HepG2 (cell line): ENCODE data around the gene SLC7A4. TPM values are rescaled to one million over a fixed set of nuclear protein-coding genes. Genes with fewer than 3 reads are reported as not detected.
A peak's percentile ranks its signal among the peaks of the same experiment; 100 is the strongest.

Experiments
- ATF2 ChIP-seq: sonication (generic); formaldehyde crosslinking; IDR thresholded peaks from 2 replicates; pipeline ENCODE4 v1.4.0; 2020; ENCODE audit warnings: missing genetic modification reagents
- EHMT2 ChIP-seq: fragments of 200-600 bp; sonication (generic); IDR thresholded peaks from 2 replicates; pipeline ENCODE4 v1.7.0; 2017; ENCODE audit warnings: antibody characterized with exemption, low read depth, low read length, borderline replicate concordance
- HNRNPLL ChIP-seq: fragments of 200-400 bp; formaldehyde crosslinking; IDR thresholded peaks from 2 replicates; pipeline ENCODE4 v1.6.1; 2017; ENCODE audit warnings: mild to moderate bottlenecking, low read depth, low read length; ENCODE audit not compliant: poor library complexity, severe bottlenecking
- MEIS1 ChIP-seq: sonication (generic); formaldehyde crosslinking; IDR thresholded peaks from 2 replicates; pipeline ENCODE4 v1.9.0; 2021; ENCODE audit warnings: mild to moderate bottlenecking, missing genetic modification reagents, moderate library complexity, borderline replicate concordance
- MIXL1 ChIP-seq: IDR thresholded peaks from 2 replicates; pipeline ENCODE4 v1.6.1; 2016
- NCOA5 ChIP-seq: sonication (generic); formaldehyde crosslinking; IDR thresholded peaks from 2 replicates; pipeline ENCODE4 v1.4.0; 2020; ENCODE audit warnings: missing genetic modification reagents
- RARA ChIP-seq: IDR thresholded peaks from 2 replicates; pipeline ENCODE4 v1.6.1; 2016; ENCODE audit warnings: missing genetic modification reagents, missing compliant biosample characterization
- RORA ChIP-seq: sonication (generic); formaldehyde crosslinking; IDR thresholded peaks from 2 replicates; pipeline ENCODE4 v1.5.0; 2020; ENCODE audit warnings: mild to moderate bottlenecking, missing genetic modification reagents, moderate library complexity
- UBTF ChIP-seq: sonication (generic); formaldehyde crosslinking; IDR thresholded peaks from 2 replicates; pipeline ENCODE4 v1.4.0; 2020; ENCODE audit warnings: mild to moderate bottlenecking, missing genetic modification reagents
- ZHX2 ChIP-seq, 2 experiments: sonication (generic) in 1 of 2; formaldehyde crosslinking in 1 of 2; IDR thresholded peaks; 2 replicates each; pipeline versions ENCODE4 v1.6.1 to v1.9.0; 2014 to 2022; ENCODE audit warnings: antibody characterized with exemption in 1 of 2, borderline replicate concordance in 1 of 2, inconsistent platforms in 1 of 2, low read depth in 1 of 2, missing genetic modification reagents in 1 of 2
- ZNF232 ChIP-seq: sonication (generic); formaldehyde crosslinking; IDR thresholded peaks from 2 replicates; pipeline ENCODE4 v1.4.0; 2020; ENCODE audit warnings: missing genetic modification reagents, borderline replicate concordance
- ZNF333 ChIP-seq: sonication (generic); formaldehyde crosslinking; IDR thresholded peaks from 2 replicates; pipeline ENCODE4 v1.4.0; 2020; ENCODE audit warnings: mild to moderate bottlenecking, missing genetic modification reagents, borderline replicate concordance
- ZNF430 ChIP-seq: sonication (generic); formaldehyde crosslinking; IDR thresholded peaks from 2 replicates; pipeline ENCODE4 v1.9.0; 2021; ENCODE audit warnings: mild to moderate bottlenecking, missing genetic modification reagents
- ZNF761 ChIP-seq: sonication (generic); formaldehyde crosslinking; conservative IDR thresholded peaks from 2 replicates; pipeline ENCODE4 v1.4.0; 2020; ENCODE audit warnings: mild to moderate bottlenecking, missing genetic modification reagents
- polyA plus RNA-seq, 8 experiments: library from polyadenylated mRNA; depleted of rRNA in 3 of 8; stranded (reverse) in 7 of 8; unstranded in 1 of 8; fragments of >200 nt; fragmentation: Illumina TruSeq in 4 of 8; extraction: Trizol in 4 of 8; gene quantifications; 2 replicates each; pipeline versions ENCODE4 v1.2.1 to v1.2.3, GENCODE V29; 2011 to 2016; ENCODE audit warnings: low read depth in 4 of 8, missing spikeins in 1 of 8, mixed read lengths in 1 of 8; ENCODE audit not compliant: insufficient read depth in 1 of 8
- total RNA-seq, 5 experiments: library from RNA; depleted of rRNA; stranded (reverse); fragments of >200 nt; fragmentation: Illumina TruSeq; extraction: Trizol; gene quantifications; 2 replicates each; pipeline ENCODE4 v1.2.3, GENCODE V29; 2016; ENCODE audit warnings: low read depth in 1 of 5
- TF ChIP-seq, protein P1 (sequence below): sonication (generic); formaldehyde crosslinking; IDR thresholded peaks from 2 replicates; pipeline ENCODE4 v1.5.0; 2020; ENCODE audit warnings: mild to moderate bottlenecking, missing genetic modification reagents, borderline replicate concordance

SLC7A4 gene
- total and polyA plus RNA-seq, 2 of the 13 experiments (the other 11 are each of a cell fraction or from before 2014, with no cell fraction given) = not detected

DNA sequence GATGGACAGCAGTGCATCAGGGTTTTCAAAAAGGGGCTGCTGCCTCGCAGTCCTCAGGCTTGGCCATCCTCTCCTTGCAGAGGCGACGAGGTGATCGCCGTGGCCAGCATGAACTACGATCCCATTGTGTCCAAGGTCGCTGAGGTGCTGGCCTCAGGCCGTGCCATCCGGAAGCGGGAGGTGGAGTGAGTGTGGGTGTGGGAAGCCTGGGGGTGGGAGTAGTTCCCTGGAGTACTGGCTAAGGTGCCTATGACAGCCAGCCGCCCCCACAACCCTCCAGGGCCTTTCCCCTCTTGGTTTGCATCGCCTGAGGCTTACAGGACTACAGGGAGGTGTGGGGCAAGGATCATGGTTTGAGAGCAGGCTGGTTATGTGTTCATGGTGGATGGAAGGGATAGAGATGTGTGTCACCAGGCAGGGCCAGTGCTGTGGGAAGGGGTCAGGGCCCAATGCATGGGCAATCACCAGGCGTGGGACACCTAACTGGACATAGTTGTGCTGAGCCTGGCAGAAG lies 52.4 kb downstream of the SLC7A4 start (continued):
- TF ChIP-seq UBTF (CRISPR knock-in tag) (peak; percentile 68), RORA (CRISPR knock-in tag) (no peak), EHMT2 (no peak), ZHX2 (IDR thresholded peaks at IDR 0.05; ENCODE audit: low read depth) (no peak), ZHX2 (CRISPR knock-in tag; IDR thresholded peaks at IDR 0.05; ENCODE audit: borderline replicate concordance) (no peak), NCOA5 (no peak), ZNF430 (CRISPR knock-in tag) (no peak), HNRNPLL (no peak), ZNF761 (CRISPR knock-in tag) (no peak), MIXL1 (CRISPR knock-in tag) (0 out of 2 replicates have a peak, but pooled peaks have one; percentile 27), ATF2 (CRISPR knock-in tag) (no peak), ZNF232 (CRISPR knock-in tag) (no peak), RARA (peak; percentile 76), ZNF333 (CRISPR knock-in tag) (no peak), MEIS1 (no peak)
- TF ChIP-seq, protein P1, sequence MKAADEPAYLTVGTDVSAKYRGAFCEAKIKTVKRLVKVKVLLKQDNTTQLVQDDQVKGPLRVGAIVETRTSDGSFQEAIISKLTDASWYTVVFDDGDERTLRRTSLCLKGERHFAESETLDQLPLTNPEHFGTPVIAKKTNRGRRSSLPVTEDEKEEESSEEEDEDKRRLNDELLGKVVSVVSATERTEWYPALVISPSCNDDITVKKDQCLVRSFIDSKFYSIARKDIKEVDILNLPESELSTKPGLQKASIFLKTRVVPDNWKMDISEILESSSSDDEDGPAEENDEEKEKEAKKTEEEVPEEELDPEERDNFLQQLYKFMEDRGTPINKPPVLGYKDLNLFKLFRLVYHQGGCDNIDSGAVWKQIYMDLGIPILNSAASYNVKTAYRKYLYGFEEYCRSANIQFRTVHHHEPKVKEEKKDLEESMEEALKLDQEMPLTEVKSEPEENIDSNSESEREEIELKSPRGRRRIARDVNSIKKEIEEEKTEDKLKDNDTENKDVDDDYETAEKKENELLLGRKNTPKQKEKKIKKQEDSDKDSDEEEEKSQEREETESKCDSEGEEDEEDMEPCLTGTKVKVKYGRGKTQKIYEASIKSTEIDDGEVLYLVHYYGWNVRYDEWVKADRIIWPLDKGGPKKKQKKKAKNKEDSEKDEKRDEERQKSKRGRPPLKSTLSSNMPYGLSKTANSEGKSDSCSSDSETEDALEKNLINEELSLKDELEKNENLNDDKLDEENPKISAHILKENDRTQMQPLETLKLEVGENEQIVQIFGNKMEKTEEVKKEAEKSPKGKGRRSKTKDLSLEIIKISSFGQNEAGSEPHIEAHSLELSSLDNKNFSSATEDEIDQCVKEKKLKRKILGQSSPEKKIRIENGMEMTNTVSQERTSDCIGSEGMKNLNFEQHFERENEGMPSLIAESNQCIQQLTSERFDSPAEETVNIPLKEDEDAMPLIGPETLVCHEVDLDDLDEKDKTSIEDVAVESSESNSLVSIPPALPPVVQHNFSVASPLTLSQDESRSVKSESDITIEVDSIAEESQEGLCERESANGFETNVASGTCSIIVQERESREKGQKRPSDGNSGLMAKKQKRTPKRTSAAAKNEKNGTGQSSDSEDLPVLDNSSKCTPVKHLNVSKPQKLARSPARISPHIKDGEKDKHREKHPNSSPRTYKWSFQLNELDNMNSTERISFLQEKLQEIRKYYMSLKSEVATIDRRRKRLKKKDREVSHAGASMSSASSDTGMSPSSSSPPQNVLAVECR (CRISPR knock-in tag) = peak; percentile 70; the same call in 1 of the 2 replicates
